HFF-Myc (cell line): ENCODE data around the gene MAGEA6.
"Not testable (repeated sequence)": the region's sequence is repeated elsewhere in the genome, so short reads cannot be mapped to it uniquely, and the experiment has no call there.

Experiments
- DNase-seq: peaks from one replicate; pipeline ENCODE4 v3.0.0-alpha.2; 2011; ENCODE audit warnings: low read depth; ENCODE audit errors: extremely low read depth
- H3K4me3 ChIP-seq: replicated peaks from 2 replicates; pipeline ENCODE4 v1.5.1; 2011; ENCODE audit warnings: low read depth, mild to moderate bottlenecking, control low read depth, low read length
- TF ChIP-seq, protein P1 (sequence below): IDR thresholded peaks from 2 replicates; pipeline ENCODE4 v1.5.1; 2012; ENCODE audit warnings: mild to moderate bottlenecking, low read depth, low read length, control low read depth; ENCODE audit errors: missing control alignments

Gene MAGEA6

DNA sequence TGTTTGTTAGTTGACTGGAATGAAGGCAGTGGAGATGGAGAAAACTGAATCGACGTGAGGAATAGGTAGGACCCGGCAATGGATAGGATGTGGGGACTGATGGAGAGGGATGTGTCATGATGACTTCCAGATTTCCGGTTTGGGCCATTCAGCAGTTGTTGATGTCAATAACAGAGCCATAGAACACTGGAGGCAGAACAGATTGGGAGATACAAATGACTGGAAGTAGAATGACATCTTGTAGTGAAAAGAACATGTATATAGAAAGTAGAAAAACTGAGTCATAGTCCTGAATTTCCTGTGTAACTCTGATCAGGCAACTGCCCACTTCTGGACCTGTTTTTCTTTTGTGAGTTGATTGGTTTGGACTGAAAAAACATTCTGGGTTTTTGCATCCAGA, 36.5 kb upstream of the MAGEA6 start:
- TF ChIP-seq, protein P1, sequence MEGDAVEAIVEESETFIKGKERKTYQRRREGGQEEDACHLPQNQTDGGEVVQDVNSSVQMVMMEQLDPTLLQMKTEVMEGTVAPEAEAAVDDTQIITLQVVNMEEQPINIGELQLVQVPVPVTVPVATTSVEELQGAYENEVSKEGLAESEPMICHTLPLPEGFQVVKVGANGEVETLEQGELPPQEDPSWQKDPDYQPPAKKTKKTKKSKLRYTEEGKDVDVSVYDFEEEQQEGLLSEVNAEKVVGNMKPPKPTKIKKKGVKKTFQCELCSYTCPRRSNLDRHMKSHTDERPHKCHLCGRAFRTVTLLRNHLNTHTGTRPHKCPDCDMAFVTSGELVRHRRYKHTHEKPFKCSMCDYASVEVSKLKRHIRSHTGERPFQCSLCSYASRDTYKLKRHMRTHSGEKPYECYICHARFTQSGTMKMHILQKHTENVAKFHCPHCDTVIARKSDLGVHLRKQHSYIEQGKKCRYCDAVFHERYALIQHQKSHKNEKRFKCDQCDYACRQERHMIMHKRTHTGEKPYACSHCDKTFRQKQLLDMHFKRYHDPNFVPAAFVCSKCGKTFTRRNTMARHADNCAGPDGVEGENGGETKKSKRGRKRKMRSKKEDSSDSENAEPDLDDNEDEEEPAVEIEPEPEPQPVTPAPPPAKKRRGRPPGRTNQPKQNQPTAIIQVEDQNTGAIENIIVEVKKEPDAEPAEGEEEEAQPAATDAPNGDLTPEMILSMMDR = no peak
- no peak overlapping the region for H3K4me3 ChIP-seq
- no peak for DNase-seq

DNA sequence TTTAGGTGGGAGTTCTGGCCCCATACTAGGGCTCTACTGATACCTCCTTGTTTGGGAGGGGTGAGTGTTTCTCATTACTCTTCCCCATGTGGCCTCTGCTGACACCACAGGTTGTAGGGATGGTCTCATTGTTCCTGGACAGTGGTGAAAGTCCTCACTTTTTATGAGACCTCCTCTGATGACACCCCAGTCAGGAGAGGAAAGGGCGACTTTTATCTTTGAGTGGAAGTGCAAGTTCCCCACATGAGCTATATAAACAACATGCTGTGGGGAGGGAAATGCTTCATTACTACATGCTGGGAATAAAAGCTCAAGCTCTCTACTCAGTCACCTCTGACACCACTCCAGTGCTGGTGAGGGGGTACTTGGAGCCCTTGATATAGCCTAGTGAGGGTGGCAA, 29.5 kb upstream of the MAGEA6 start:
- no peak for DNase-seq
- H3K4me3 ChIP-seq = no peak overlapping the region
- TF ChIP-seq, protein P1 = no peak

DNA sequence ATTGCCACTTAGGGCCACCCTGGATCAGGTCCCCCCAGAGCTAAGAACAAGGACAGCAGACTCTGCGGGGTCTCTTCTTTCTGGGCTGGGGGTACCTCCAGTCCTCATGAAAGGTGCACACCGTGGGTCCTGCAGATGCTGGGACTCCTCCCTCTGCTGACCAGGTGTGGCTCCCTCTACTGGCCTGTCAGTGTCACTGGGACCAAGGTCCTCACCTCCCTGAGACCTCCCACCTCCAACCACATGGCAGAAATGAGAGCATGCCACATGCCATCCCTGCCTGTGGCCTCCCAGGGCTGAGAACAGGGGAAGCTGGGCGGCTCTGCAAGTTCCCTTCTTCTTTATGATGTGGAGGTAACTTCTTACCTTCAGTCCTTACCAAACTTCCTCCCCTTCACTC, 17.6 kb upstream of the MAGEA6 start:
- not testable (repeated sequence) for DNase-seq

DNA sequence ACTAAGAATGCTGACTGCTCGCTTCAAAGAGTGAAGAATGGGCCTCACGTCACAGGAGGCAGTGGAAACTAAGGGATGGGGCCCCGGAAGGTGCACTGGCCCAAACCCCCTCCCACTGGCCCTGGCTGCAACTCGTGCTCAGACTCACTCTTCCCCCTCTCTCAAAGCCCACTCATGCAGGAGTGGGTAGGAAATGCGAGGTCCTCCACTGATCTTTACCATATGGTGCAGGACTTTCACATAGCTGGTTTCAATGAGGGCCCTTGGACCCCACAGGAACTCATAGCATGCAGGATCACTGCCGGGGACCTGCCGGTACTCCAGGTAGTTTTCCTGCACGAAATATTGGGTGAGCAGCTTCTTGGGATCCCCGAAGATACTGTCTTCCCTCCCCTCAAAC, 2.9 kb downstream of the MAGEA6 start:
- not testable (repeated sequence) for DNase-seq, H3K4me3 ChIP-seq

More for the DNA sequence above, 17.6 kb upstream of the MAGEA6 start:
- H3K4me3 ChIP-seq = not testable (repeated sequence)

DNA sequence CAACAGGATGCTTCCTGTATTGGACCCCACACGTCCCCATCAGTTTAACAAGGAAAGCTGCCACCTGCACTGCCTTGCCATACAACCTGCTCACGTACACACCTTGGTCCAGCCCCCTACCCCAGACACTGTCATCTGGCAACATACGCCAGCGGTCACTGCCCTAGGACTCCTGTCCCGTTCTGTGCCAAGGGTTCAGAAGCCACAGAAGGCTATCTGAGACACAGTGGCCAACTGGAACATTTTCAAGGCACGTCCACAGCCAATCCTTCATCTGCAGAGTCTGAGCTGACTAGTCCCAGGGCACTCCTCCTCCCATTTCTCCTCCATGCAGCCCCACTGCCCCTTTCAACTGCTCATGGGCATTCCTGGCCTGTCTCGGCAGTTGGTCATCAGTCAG, 7.9 kb downstream of the MAGEA6 start:
- not testable (repeated sequence) for DNase-seq, H3K4me3 ChIP-seq

DNA sequence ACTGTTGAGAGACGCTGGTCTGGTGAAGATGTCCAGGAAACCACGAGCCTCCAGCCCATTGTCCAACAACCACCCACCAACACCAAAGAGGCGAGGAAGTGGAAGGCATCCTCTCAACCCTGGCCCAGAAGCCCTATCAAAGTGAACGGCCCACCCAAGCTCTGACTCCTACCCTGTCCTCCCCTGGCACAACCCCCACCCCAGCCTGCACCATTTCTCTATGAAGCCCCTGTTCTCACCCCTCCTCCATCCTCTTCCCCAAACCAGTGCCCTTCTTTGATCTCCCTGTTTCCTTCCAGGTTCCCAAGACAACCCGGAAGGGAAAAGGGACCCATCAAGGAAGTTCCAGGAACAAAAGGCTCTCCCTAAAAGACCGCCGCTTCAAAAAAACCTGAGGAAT, 9.9 kb downstream of the MAGEA6 start:
- H3K4me3 ChIP-seq, DNase-seq: not testable (repeated sequence)

DNA sequence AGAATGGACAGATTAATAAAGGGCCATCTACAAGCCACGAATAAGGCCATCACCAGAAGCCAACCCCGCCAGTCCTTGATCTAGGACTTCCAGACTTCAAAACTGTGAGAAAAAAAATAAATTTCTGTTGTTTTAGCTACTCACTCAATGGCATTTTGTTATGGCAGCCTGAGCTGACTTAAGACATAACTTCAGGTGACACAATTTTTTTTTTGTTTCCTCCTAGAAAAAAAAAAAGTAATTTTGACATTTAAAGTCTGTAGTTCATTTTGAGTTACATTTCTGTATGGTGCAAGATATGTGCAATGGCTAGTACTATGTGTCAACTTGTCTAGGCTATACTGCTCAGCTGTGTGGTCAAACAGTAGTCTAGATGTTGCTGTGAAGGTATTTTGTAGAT, 10.6 kb downstream of the MAGEA6 start, which contains the start of gene CSAG3:
Gene CSAG3 (plus strand): TSS at position 301 of the 400 bp plus-strand sequence.
- DNase-seq, H3K4me3 ChIP-seq: not testable (repeated sequence)

DNA sequence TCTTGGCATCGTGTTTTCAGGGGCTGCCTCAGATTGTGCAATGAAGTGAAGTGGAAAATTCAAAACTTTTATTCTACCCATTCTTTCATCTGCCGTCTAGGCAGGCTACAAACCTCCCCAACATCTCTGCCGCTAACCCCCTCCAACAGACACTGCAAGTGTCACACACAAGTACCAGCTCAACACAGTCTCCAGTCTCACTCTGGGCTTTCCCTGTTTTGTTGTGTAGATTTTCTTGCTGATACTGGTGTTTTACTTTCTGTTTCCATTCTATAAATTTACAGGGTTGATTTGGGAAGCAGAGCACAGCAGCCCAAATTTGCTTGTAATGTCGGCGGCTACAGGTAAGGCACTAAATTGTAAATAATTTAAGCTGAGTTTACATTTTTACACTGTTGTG, 14.6 kb downstream of the MAGEA6 start:
- DNase-seq, H3K4me3 ChIP-seq: not testable (repeated sequence)

DNA sequence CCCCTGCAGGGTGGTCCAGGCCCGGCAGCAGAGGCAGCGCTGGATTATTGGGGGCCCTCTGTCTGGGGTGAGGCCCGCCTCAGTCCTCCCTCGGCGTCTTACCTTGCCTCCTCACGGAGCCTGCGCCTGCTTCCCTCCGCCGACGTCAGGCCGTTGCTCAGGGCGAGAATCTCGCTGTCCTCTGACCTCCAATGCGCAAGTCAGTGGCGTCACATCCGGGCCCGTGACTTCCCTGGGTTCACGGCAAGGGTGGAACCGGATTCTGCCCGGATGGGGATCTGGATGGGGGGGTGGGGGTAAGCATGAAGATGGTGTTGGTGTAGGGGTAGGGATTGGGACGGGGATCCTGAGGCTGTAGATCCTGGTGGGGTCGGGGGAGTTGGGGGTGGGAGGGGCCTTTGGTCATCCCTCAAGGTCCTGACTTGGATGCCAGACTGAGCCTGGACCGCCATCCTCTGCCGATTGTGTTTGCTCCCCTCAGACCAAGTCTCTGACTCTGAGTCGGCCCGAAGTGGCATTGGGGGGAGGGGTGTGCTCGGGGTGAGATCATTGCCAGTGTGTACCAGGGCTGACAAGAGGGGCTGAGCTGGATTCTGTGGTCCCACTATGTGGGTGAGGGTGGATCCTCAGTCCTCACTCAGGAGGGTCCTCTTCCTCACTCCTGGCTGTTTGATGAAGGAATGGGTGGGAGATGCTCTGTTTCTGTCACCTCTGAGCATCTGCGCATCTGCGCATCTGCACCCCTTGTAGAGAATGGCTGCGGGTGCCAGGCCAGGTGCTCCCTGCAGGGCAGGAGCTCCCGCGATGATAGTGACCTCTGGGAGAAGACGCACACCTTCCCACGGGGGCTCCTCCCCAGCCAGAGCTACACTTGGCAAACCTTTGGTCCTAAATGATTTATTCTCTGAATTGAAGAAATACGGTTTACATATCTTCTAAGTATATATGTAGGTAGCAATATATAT, 15.5 kb downstream of the MAGEA6 start, which contains the start of gene MAGEA2:
Gene MAGEA2 (minus strand): TSS at position 157 of the 965 bp plus-strand sequence. CDS start 2,479 bp downstream, outside the sequence.
- H3K4me3 ChIP-seq, DNase-seq: not testable (repeated sequence)

DNA sequence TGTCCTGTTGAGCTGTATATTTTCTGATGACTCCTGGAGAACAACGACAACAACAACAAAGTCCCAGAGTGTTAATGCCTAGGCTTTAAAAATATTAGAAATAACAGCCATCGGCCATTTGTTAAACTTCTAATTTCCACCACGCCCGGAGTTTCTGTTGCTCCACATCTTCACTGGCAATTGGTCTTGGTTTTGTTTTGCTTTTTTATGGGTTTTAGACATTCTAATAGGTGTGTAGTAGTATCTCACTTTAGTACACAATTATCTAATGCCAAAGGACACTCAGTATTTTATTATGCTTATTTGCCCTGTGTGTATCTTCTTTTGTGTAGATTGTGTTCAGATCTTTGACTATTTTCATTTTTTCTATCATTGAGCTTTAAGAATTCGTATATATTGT, 30.9 kb downstream of the MAGEA6 start:
- no peak for DNase-seq
- H3K4me3 ChIP-seq = no peak overlapping the region
- TF ChIP-seq, protein P1 = no peak

DNA sequence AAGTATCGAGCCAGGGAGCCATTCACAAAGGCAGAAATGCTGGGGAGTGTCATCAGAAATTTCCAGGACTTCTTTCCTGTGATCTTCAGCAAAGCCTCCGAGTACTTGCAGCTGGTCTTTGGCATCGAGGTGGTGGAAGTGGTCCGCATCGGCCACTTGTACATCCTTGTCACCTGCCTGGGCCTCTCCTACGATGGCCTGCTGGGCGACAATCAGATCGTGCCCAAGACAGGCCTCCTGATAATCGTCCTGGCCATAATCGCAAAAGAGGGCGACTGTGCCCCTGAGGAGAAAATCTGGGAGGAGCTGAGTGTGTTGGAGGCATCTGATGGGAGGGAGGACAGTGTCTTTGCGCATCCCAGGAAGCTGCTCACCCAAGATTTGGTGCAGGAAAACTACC, 33.0 kb downstream of the MAGEA6 start:
- not testable (repeated sequence) for DNase-seq, H3K4me3 ChIP-seq
